ENCODE measurements around the gene BICC1.

GRCh38 chr10:58813573-58813972 lies 300.9 kb downstream of the BICC1 start:
- no peak for TF ChIP-seq CTCF (IDR thresholded peaks at IDR 0.05 in 8 of 11, conservative IDR thresholded peaks at IDR 0.05 in 3 of 11)
- TF ChIP-seq POLR2A (IDR thresholded peaks at IDR 0.05) = no peak
- TF ChIP-seq POLR2AphosphoS5 (IDR thresholded peaks at IDR 0.05) = no peak

All from spleen (tissue), 7 donors.